HFFc6 (cell line): Measurements from ENCODE around the gene GSTT4. TPM values are rescaled to one million over a fixed set of nuclear protein-coding genes. Genes with fewer than 3 reads are reported as not detected.

ENCODE experiments used
- DNase-seq: peaks from one replicate; pipeline ENCODE4 v3.0.0-alpha.2; 2018
- H3K27ac Mint-ChIP-seq: 2 replicates; pipeline ENCODE4 v1.8.0; 2020; ENCODE audit warnings: mild to moderate bottlenecking, mixed read lengths
- H3K27me3 Mint-ChIP-seq: 2 replicates; pipeline ENCODE4 v1.8.0; 2021; ENCODE audit warnings: mild to moderate bottlenecking, moderate library complexity, mixed read lengths; ENCODE audit not compliant: insufficient read depth
- H3K36me3 Mint-ChIP-seq: 2 replicates; pipeline ENCODE4 v1.8.0; 2021; ENCODE audit warnings: low read depth, mixed read lengths
- H3K4me1 Mint-ChIP-seq: 2 replicates; pipeline ENCODE4 v1.8.0; 2020; ENCODE audit warnings: low read depth, mixed read lengths
- H3K4me3 Mint-ChIP-seq: 2 replicates; pipeline ENCODE4 v1.8.0; 2020; ENCODE audit warnings: mild to moderate bottlenecking, moderate library complexity, mixed read lengths
- H3K9me3 Mint-ChIP-seq: 2 replicates; pipeline ENCODE4 v1.8.0; 2020; ENCODE audit warnings: mild to moderate bottlenecking, mixed read lengths
- CTCF ChIP-seq: fragments of 200-600 bp; sonication (generic); IDR thresholded peaks from 2 replicates; pipeline ENCODE4 v1.5.0; 2021; ENCODE audit warnings: antibody characterized with exemption, mild to moderate bottlenecking
- long read RNA-seq: library from polyadenylated mRNA; unstranded; transcript quantifications from one replicate; pipeline ENCODE4 v2.0.0, GENCODE V29; 2019
- total RNA-seq, 6 experiments: library from RNA; stranded (reverse); fragmentation: NEBNext Ultra II Directional; extraction: Animal tissue kit (Norgen Biotek cat#: 25700); gene quantifications; 2 replicates in 1 of 6; 3 replicates in 5 of 6; pipeline ENCODE4 v1.2.3, GENCODE V29; 2021

GSTT4 gene
- not detected for total RNA-seq
- long read RNA-seq: 0 reads

DNA sequence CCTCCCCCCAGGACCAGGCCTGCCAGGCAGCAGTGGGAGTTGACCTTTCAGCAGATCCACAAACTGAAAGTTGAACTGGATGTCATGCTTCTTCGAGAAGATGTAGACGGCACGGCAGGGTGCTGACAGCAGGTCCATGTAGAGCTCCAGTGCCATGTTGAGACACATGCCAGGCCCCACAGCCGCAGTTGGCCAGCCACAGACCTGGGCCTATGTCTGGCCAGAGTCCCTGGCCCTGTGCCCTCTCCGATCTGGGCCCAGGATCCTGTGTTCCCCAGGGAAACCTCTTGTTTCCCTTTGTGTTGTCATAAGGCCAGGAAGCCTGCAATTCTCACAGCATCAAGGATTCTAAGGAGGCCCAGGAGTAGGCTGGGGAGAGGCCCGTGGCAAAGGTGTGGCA, at the start of gene GSTT4:
Gene GSTT4, minus strand, starts transcription at position 253 of the 400 bp plus-strand sequence. Its CDS starts 97 bp downstream, at position 156.
- DNase-seq: no peak
- H3K27me3 Mint-ChIP-seq: peaks cover 26% of the 10 kb centered on the region
- no peak within 1 kb of the TSS for H3K4me3 Mint-ChIP-seq
- no peaks in the 10 kb centered on the region for H3K36me3 Mint-ChIP-seq
- H3K27ac Mint-ChIP-seq: no peak within 1 kb of the TSS
- TF ChIP-seq CTCF: no peak
- H3K4me1 Mint-ChIP-seq: no peaks in the 10 kb centered on the region
- H3K9me3 Mint-ChIP-seq: no peaks in the 10 kb centered on the region

DNA sequence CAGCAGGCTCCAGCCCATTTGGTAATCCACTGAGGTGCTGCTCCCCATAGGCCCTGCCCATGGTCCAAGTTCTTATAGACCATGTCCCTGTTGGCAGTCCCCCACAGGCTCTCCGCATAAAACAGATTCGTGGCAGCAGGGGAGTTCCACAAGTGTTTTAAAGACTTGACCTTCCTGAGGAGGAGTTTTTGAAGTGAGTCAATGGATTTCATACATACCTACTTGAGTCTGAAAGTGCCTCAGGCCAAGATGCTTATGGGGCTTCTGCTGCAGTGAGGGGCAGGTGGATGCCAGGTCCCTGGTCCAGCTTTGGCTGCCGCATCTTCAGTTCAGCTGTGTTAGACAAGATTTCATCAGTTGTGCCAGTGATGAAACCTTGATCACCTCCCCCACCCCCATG, 49.1 kb upstream of the GSTT4 start:
- Mint-ChIP-seq H3K4me1 (peaks cover 50% of the 10 kb centered on the region), H3K9me3 (peaks cover 3% of the 10 kb centered on the region; the same call in 1 of the 2 replicates), H3K36me3 (peaks cover 61% of the 10 kb centered on the region), H3K4me3 (no peak overlapping the region), H3K27ac (peak overlapping the region; percentile 85), H3K27me3 (no peaks in the 10 kb centered on the region; the same call in 1 of the 2 replicates)
- DNase-seq: peak; percentile 53
- no peak for TF ChIP-seq CTCF

DNA sequence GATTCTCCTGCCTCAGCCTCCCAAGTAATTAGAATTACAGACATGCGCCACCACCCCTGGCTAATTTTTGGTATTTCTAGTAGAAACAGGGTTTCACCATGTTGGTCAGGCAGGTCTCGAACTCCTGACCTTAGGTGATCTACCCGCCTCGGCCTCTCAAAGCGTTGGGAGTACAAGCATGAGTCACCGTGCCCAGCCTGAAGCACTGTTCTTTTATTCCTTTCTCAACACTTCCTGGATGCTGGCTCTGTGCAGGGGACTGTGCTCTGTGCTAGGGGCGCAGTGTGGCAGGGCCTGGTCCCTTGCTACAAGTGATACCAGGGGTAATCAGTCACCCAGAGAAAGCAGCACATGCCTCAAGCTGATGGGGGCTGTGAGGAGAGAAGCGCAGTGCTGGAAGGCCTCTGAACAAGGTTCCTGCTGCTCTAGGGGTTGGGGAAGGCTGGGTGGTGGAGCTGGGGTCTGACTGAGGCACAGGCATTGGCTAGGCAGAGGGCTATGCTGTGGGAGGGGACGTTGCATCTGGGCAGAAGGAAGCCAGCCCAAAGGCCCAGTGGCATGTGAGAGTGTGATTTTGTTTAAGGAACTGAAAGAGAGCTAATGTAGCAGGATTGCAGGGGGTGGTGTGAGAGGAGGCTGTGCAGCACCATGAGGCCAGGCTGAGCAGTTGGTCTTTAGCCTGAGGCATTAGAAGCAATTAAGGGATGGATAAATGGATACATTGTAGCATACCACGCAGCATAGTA, 48.4 kb upstream of the GSTT4 start:
- Mint-ChIP-seq H3K27me3 (no peaks in the 10 kb centered on the region; the same call in 1 of the 2 replicates), H3K4me3 (peak overlapping the region; percentile 44; the same call in 1 of the 2 replicates), H3K36me3 (peaks cover 63% of the 10 kb centered on the region), H3K9me3 (peaks cover 1% of the 10 kb centered on the region; the same call in 1 of the 2 replicates), H3K27ac (peak overlapping the region; percentile 85), H3K4me1 (peaks cover 43% of the 10 kb centered on the region)
- DNase-seq: no peak
- no peak for TF ChIP-seq CTCF

DNA sequence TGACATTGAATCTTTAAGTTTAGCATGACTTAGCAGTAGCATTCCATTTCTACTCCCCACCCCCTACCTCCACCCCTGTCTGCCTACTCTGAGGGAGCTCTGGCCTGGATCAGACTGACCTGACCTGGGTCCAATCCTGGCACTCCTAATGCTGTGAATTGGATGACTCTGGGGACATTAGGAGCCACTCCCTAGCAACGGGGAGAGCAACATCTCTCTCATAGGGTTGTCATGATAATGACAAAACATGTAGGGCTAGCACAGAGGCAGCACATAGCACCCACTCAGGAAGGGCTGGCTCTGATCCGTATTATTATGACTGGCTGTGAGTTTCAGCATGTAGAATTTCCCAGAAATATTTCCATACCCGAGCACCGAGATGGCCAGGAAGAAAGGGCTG, 46.3 kb upstream of the GSTT4 start:
- TF ChIP-seq CTCF: no peak
- Mint-ChIP-seq H3K4me1 (peaks cover 38% of the 10 kb centered on the region), H3K27me3 (no peaks in the 10 kb centered on the region; the same call in 1 of the 2 replicates), H3K9me3 (no peaks in the 10 kb centered on the region), H3K4me3 (no peak overlapping the region), H3K27ac (peak overlapping the region; percentile 37; the same call in 1 of the 2 replicates), H3K36me3 (peaks cover 47% of the 10 kb centered on the region)
- DNase-seq: no peak

- H3K27me3 Mint-ChIP-seq: no peaks in the 10 kb centered on the region; the same call in 1 of the 2 replicates
- no peak overlapping the region; the same call in 1 of the 2 replicates for H3K27ac Mint-ChIP-seq
- peaks cover 47% of the 10 kb centered on the region for H3K36me3 Mint-ChIP-seq
- H3K4me1 Mint-ChIP-seq: peaks cover 43% of the 10 kb centered on the region
- no peak for TF ChIP-seq CTCF
- no peak overlapping the region for H3K4me3 Mint-ChIP-seq
- no peaks in the 10 kb centered on the region for H3K9me3 Mint-ChIP-seq
- DNase-seq: no peak
Measured at GRCh38 chr22:24051028-24051427, 45.8 kb upstream of the GSTT4 start.
